PC-9 (cell line): ENCODE data around the gene THSD1.

Source experiments
- CTCF ChIP-seq: fragments of 200-600 bp; sonication (generic); conservative IDR thresholded peaks from 2 replicates; pipeline ENCODE4 v1.6.1; 2017; ENCODE audit warnings: mixed run types, antibody characterized with exemption, mild to moderate bottlenecking, moderate library complexity
- EZH2 ChIP-seq: fragments of 200-600 bp; sonication (generic); IDR thresholded peaks from 2 replicates; pipeline ENCODE4 v1.8.0; 2017; ENCODE audit warnings: antibody characterized with exemption, low read depth

GRCh38 chr13:52450793-52451116, 44.8 kb upstream of the THSD1 start:
- TF ChIP-seq CTCF (peak; percentile 38; the same call in 1 of the 2 replicates), EZH2 (no peak)
